HCT116 (cell line): ENCODE measurements around the gene TIMP3. TPM values are rescaled to one million over a fixed set of nuclear protein-coding genes. Genes with fewer than 3 reads are reported as not detected.

ENCODE experiments used
- ATAC-seq: fragments of 200-7000 bp; cut with Tn5 transposase; 2 replicates; pipeline ENCODE4 v1.9.1; 2020; ENCODE audit warnings: mild to moderate bottlenecking, moderate library complexity
- BruUV-seq: library from RNA; stranded (reverse); fragments of 400-500 nt; replicated peaks from 2 replicates; lab custom pipeline; 2021; lab: Mats Ljungman, UMichigan
- CTCF ChIA-PET: fragments of 300-600 bp; sonication (Branson Sonifier 250); formaldehyde crosslinking; loops from one replicate; lab custom pipeline; 2021; ENCODE audit warnings: antibody characterized with exemption; lab: Charles Lee
- POLR2A ChIA-PET: fragments of 300-600, 350-600 bp; sonication (Branson Sonifier 250); formaldehyde crosslinking; loops from one replicate; lab custom pipeline; 2021; ENCODE audit warnings: antibody characterized with exemption; lab: Charles Lee
- RAD21 ChIA-PET, 2 experiments: fragments of 300-600 bp; sonication (Branson Sonifier 250); formaldehyde crosslinking; loops; one replicate each; lab custom pipeline; 2023; ENCODE audit warnings: low total read pairs in 2 of 2; ENCODE audit not compliant: uncharacterized antibody in 2 of 2, unreplicated experiment in 2 of 2, low non-redundant PET in 1 of 2; lab: Charles Lee
- DNase-seq: peaks from one replicate; pipeline ENCODE4 v3.0.0-alpha.2; 2010; ENCODE audit warnings: low read depth, low spot score
- H2AFZ ChIP-seq: fragments of 200-600 bp; shearing (Covaris generic), sonication (generic); 2 replicates; pipeline ENCODE4 v1.6.1; 2017; ENCODE audit warnings: low read depth, mixed run types, mixed read lengths, antibody characterized with exemption, low read length; ENCODE audit not compliant: poor library complexity, severe bottlenecking
- H3K27ac ChIP-seq: 2 replicates; pipeline ENCODE4 v1.5.1; 2012; ENCODE audit warnings: low read depth, low read length
- H3K27me3 ChIP-seq: fragments of 200-600 bp; sonication (generic); 2 replicates; pipeline ENCODE4 v1.6.1; 2016; ENCODE audit warnings: mixed run types, low read length, mixed read lengths; ENCODE audit not compliant: insufficient read depth
- H3K36me3 ChIP-seq, 2 experiments: fragments of 200-500 bp in 1 of 2; fragments of 200-600 bp in 1 of 2; sonication (Bioruptor generic) in 1 of 2; sonication (generic) in 1 of 2; 2 replicates each; pipeline versions ENCODE4 v1.5.1 to v1.6.1; 2014 to 2016; ENCODE audit warnings: low read length in 2 of 2, inconsistent platforms in 1 of 2, mixed read lengths in 1 of 2, mixed run types in 1 of 2; ENCODE audit not compliant: insufficient read depth in 2 of 2, control insufficient read depth in 1 of 2
- H3K4me1 ChIP-seq, 2 experiments: fragments of 200-600 bp in 1 of 2; sonication (generic) in 1 of 2; 2 replicates each; pipeline versions ENCODE4 v1.5.1 to v1.6.1; 2012 to 2017; ENCODE audit warnings: low read length in 2 of 2, inconsistent platforms in 1 of 2, mild to moderate bottlenecking in 1 of 2, mixed read lengths in 1 of 2, mixed run types in 1 of 2, moderate library complexity in 1 of 2; ENCODE audit not compliant: insufficient read depth in 2 of 2, control insufficient read depth in 1 of 2
- H3K4me2 ChIP-seq: fragments of 200-600 bp; sonication (generic); 2 replicates; pipeline ENCODE4 v1.6.1; 2017; ENCODE audit warnings: mixed run types, low read length, mixed read lengths
- H3K4me3 ChIP-seq, 2 experiments: fragments of 200-600 bp in 1 of 2; sonication (generic) in 1 of 2; replicated peaks in 1 of 2; 2 replicates each; pipeline ENCODE4 v1.5.1; 2011 to 2016; ENCODE audit warnings: low read length in 2 of 2, control low read depth in 1 of 2, low read depth in 1 of 2, mild to moderate bottlenecking in 1 of 2, mixed read lengths in 1 of 2, mixed run types in 1 of 2
- H3K79me2 ChIP-seq: fragments of 200-600 bp; sonication (generic); 2 replicates; pipeline ENCODE4 v1.6.1; 2017; ENCODE audit warnings: mild to moderate bottlenecking, mixed run types, low read length, moderate library complexity, mixed read lengths; ENCODE audit not compliant: insufficient read depth
- H3K9ac ChIP-seq: fragments of 200-600 bp; sonication (generic); 2 replicates; pipeline ENCODE4 v1.6.1; 2016; ENCODE audit warnings: low read length, mixed read lengths
- H3K9me2 ChIP-seq: fragments of 200-600 bp; sonication (generic), shearing (Covaris generic); 2 replicates; pipeline ENCODE4 v1.6.1; 2017; ENCODE audit warnings: mixed run types, mild to moderate bottlenecking, moderate library complexity; ENCODE audit not compliant: insufficient read depth
- H3K9me3 ChIP-seq, 2 experiments: fragments of 200-500 bp in 1 of 2; fragments of 200-600 bp in 1 of 2; sonication (Bioruptor generic) in 1 of 2; sonication (generic) in 1 of 2; 2 replicates each; pipeline ENCODE4 v1.6.1; 2014 to 2017; ENCODE audit warnings: low read length in 2 of 2, mixed read lengths in 2 of 2, inconsistent platforms in 1 of 2, low read depth in 1 of 2, mild to moderate bottlenecking in 1 of 2, mixed run types in 1 of 2, moderate library complexity in 1 of 2; ENCODE audit not compliant: control insufficient read depth in 1 of 2, insufficient read depth in 1 of 2
- H4K20me1 ChIP-seq: fragments of 200-600 bp; sonication (generic), shearing (Covaris generic); 2 replicates; pipeline ENCODE4 v1.6.1; 2017; ENCODE audit warnings: mixed run types, mild to moderate bottlenecking, moderate library complexity; ENCODE audit not compliant: insufficient read depth
- CBX3 ChIP-seq: IDR thresholded peaks from 2 replicates; pipeline ENCODE4 v1.6.1; 2012; ENCODE audit warnings: low read depth
- CEBPB ChIP-seq: IDR thresholded peaks from 2 replicates; pipeline ENCODE4 v1.6.1; 2012; ENCODE audit warnings: low read depth
- JUND ChIP-seq: IDR thresholded peaks from 2 replicates; pipeline ENCODE4 v1.6.1; 2012
- RAD21 ChIP-seq: IDR thresholded peaks from 2 replicates; pipeline ENCODE4 v1.6.1; 2012; ENCODE audit warnings: low read depth, mild to moderate bottlenecking
- SRF ChIP-seq: IDR thresholded peaks from 2 replicates; pipeline ENCODE4 v1.6.1; 2012; ENCODE audit warnings: low read depth
- YY1 ChIP-seq: IDR thresholded peaks from 2 replicates; pipeline ENCODE4 v1.6.1; 2011; ENCODE audit warnings: low read length, low read depth, moderate library complexity, mild to moderate bottlenecking; ENCODE audit not compliant: insufficient replicate concordance; ENCODE audit errors: extremely low read depth
- ZNF274 ChIP-seq: fragments of 200-500 bp; sonication (Bioruptor generic); IDR thresholded peaks from 2 replicates; pipeline ENCODE4 v1.6.1; 2014; ENCODE audit warnings: mild to moderate bottlenecking, low read depth, low read length, inconsistent platforms
- intact Hi-C: fragments of 100-400 bp; cut with micrococcal nuclease; formaldehyde crosslinking; loops from 2 replicates; pipeline ENCODE4 v1.10.0; 2022
- total RNA-seq: library from RNA; stranded (reverse); gene quantifications from one replicate; pipeline ENCODE4 v1.2.1, GENCODE V29; 2021; ENCODE audit not compliant: unreplicated experiment
- TF ChIP-seq, protein P1 (sequence below): IDR thresholded peaks from 2 replicates; pipeline ENCODE4 v1.6.1; 2012
- TF ChIP-seq, protein P2 (sequence below): IDR thresholded peaks from 2 replicates; pipeline ENCODE4 v1.6.1; 2012; ENCODE audit warnings: low read depth

The TIMP3 gene
- total RNA-seq, 1 experiment from 2014 or later: 2.2 TPM

DNA sequence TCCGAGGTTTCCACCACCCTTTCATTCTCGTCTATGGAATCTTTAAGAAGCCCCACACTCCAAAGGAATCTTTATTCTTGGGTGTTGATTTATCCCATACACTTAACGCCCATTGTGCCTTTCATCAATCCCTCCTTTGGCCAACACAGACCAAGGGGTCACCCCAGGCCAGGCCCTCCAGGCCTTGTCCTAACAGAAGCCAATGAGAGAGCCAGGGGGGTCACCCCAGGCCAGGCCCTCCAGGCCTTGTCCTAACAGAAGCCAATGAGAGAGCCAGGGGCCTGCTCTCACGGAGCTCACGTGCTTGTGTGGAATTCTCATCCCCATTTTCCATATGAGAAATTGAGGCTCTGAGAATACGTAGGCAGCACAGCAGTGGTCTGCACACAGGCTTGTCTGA is 47.9 kb upstream of the TIMP3 start:
- ChIA-PET POLR2A (no interaction called here), RAD21 (no interaction called here), CTCF (no interaction called here)
- Histone ChIP-seq H3K4me3 (no peak overlapping the region), H3K9me3 (no peaks in the 10 kb centered on the region), H3K27ac (no peak overlapping the region), H3K9me2 (no peaks in the 10 kb centered on the region), H3K4me1 (peaks cover 0 to 10% of the 10 kb centered on the region in 2 experiments; a peak in 1 of 4 replicates), H3K79me2 (no peaks in the 10 kb centered on the region), H2AFZ (no peak overlapping the region), H3K27me3 (no peaks in the 10 kb centered on the region), H3K9ac (no peak overlapping the region), H3K36me3 (no peaks in the 10 kb centered on the region), H4K20me1 (no peaks in the 10 kb centered on the region), H3K4me2 (no peak overlapping the region)
- DNase-seq (no peak), ATAC-seq (no peak)
- TF ChIP-seq CBX3 (no peak), SRF (no peak), RAD21 (no peak), ZNF274 (no peak), YY1 (no peak), JUND (no peak)
- TF ChIP-seq, protein P1, sequence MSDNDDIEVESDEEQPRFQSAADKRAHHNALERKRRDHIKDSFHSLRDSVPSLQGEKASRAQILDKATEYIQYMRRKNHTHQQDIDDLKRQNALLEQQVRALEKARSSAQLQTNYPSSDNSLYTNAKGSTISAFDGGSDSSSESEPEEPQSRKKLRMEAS: no peak
- intact Hi-C loops: no loop called here
- BruUV-seq: no TSS peak

DNA sequence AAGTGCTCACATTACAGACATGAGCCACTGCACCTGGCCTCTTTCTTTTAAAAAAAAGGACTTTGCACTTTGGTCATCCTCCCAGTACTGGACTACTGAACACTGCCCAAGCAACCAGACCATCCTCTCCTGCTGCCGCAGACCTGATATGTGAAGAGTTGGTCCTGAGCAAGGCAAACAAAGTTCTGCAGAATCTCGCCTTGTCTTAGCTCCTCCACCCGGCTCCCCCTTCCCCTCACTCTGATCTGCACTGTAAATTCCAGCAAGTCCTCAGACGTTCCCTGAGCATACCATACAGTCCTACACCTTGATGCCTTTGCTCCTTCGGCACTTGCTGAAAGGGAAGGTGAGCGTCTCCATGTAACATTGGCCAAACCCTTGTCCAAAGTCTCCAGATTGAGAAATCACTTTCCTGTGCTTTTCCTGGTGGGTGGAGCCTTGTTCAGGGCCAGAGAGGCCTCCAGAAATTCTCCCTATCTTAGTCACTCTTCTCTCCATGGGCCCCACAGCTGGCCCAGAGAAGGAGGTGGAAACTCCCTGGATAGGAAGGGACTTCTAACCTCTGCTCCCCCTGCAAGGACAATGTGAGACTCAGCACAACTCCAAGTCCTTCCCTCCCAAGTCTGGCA is 47.0 kb upstream of the TIMP3 start:
- RAD21 ChIA-PET: no interaction called here

More for the DNA sequence above, 47.0 kb upstream of the TIMP3 start:
- no peak for TF ChIP-seq RAD21
- TF ChIP-seq, protein P2, sequence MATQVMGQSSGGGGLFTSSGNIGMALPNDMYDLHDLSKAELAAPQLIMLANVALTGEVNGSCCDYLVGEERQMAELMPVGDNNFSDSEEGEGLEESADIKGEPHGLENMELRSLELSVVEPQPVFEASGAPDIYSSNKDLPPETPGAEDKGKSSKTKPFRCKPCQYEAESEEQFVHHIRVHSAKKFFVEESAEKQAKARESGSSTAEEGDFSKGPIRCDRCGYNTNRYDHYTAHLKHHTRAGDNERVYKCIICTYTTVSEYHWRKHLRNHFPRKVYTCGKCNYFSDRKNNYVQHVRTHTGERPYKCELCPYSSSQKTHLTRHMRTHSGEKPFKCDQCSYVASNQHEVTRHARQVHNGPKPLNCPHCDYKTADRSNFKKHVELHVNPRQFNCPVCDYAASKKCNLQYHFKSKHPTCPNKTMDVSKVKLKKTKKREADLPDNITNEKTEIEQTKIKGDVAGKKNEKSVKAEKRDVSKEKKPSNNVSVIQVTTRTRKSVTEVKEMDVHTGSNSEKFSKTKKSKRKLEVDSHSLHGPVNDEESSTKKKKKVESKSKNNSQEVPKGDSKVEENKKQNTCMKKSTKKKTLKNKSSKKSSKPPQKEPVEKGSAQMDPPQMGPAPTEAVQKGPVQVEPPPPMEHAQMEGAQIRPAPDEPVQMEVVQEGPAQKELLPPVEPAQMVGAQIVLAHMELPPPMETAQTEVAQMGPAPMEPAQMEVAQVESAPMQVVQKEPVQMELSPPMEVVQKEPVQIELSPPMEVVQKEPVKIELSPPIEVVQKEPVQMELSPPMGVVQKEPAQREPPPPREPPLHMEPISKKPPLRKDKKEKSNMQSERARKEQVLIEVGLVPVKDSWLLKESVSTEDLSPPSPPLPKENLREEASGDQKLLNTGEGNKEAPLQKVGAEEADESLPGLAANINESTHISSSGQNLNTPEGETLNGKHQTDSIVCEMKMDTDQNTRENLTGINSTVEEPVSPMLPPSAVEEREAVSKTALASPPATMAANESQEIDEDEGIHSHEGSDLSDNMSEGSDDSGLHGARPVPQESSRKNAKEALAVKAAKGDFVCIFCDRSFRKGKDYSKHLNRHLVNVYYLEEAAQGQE: no peak
- TF ChIP-seq CEBPB: peak; percentile 38; the same call in 1 of the 2 replicates
- intact Hi-C loops: no loop called here
- H3K36me3 ChIP-seq: no peaks in the 10 kb centered on the region
- BruUV-seq: no TSS peak
- peaks cover 0 to 10% of the 10 kb centered on the region in 2 experiments; a peak in 1 of 4 replicates for H3K4me1 ChIP-seq
- H3K9ac ChIP-seq: no peak overlapping the region
- H3K79me2 ChIP-seq: no peaks in the 10 kb centered on the region
- no peak; the same call in 1 of the 2 replicates for ATAC-seq
- CTCF ChIA-PET: no interaction called here
- no peaks in the 10 kb centered on the region for H4K20me1 ChIP-seq
- DNase-seq: no peak
- no peak overlapping the region for H3K4me3 ChIP-seq
- POLR2A ChIA-PET: no interaction called here
- no peaks in the 10 kb centered on the region for H3K9me3 ChIP-seq
- no peak overlapping the region for H2AFZ ChIP-seq
- peak overlapping the region; percentile 47 for H3K4me2 ChIP-seq
- no peak overlapping the region for H3K27ac ChIP-seq
- H3K27me3 ChIP-seq: no peaks in the 10 kb centered on the region
- H3K9me2 ChIP-seq: no peaks in the 10 kb centered on the region
